SHP77 treated with DMSO at 0.1 percent for 48 hours (cell line): ENCODE results near the gene CLASP1.
"Not testable (repeated sequence)": the region's sequence is repeated elsewhere in the genome, so short reads cannot be mapped to it uniquely, and the experiment has no call there.

Experiments used
- DNase-seq: peaks from one replicate; lab custom pipeline; 2025; lab: John Stamatoyannopoulos, UW

The CLASP1 gene

GRCh38 chr2:121649149-121649595 lies at the start of gene CLASP1:
Gene CLASP1, minus strand, starts transcription at chr2:121649462. Its CDS starts 43,567 bp downstream, at chr2:121605895.
- no peak for DNase-seq

GRCh38 chr2:121698318-121698930 lies 49.2 kb upstream of the CLASP1 start:
- DNase-seq, result no peak

GRCh38 chr2:121697108-121697631 lies 47.9 kb upstream of the CLASP1 start:
- DNase-seq, result no peak

GRCh38 chr2:121696410-121696930 lies 47.2 kb upstream of the CLASP1 start:
- DNase-seq, result no peak

DNA sequence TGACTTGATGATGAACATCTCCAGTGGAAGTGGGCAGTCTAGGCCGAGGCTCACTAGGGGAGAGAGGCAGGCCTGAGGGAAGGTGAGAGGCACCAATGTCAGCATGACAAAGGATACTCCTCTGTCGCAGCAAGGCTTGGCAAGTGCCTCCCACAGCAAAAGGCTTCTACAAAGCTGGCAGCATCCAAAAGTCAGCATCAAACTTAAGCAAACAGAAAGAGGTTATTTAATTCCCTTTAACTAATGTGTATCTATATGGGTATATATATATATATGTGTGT lies 45.8 kb upstream of the CLASP1 start:
- DNase-seq, result no peak

GRCh38 chr2:121694398-121695170 lies 45.3 kb upstream of the CLASP1 start:
- no peak for DNase-seq

- not testable (repeated sequence) for DNase-seq
Observed at GRCh38 chr2:121690572-121690971, 41.3 kb upstream of the CLASP1 start.

GRCh38 chr2:121690095-121690494 lies 40.8 kb upstream of the CLASP1 start:
- no peak for DNase-seq

GRCh38 chr2:121689356-121689755 lies 40.1 kb upstream of the CLASP1 start:
- peak; percentile 6 for DNase-seq

DNA sequence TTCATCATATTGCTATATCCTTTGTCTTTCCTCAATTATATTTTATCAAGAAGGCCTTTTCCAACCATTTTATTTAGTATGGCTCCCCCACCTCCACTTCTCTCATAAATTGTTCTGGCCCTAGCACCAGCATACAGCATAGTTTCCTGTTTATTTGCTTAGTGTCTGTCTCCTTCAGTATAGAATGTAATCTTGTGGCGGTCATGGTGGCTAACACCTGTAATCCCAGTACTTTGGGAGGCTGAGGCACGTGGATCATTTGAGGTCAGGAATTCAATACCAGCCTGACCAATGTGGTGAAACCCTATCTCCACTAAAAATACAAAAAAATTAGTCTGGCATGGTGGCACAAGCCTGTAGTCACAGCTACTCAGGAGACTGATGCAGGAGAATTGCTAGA lies 39.6 kb upstream of the CLASP1 start:
- no peak for DNase-seq

DNA sequence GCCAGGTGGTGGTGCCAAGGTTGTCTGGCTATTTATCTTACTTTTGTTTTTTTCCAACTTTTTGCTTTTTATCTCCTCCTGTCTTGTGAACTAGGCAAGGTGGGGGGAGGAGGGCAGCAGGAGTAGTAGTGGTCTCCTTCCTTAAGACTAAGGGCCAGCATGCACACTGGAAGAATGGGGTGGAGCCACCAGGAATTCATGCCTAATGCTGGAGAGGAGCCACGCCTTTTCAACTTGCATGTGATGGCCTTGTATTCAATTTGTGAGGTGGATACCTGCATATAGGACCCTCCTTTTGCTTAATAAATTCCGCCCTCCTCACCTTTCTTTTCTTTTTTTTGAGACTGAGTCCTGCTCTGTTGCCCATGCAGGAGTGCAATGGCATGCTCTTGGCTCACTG lies 37.6 kb upstream of the CLASP1 start:
- DNase-seq, result no peak

DNA sequence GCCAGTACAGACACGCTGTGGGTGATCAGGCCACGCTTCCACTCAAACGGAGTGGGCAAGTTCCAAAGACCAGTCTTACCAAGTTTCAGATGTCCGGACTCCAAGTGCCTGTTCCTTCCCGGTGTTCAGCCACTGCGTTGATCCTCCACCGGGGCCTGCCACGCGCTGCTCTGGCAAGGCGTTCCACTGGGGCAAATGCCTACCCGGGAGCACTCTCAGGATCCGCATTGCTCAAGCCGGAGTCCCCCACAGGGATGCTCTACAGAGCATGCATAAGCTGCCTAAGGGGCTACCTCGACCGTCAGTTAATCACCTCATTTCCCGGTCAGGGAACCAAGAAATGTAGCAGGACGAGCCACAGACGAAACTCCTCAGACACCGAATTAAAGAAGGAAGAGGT lies 37.0 kb upstream of the CLASP1 start:
- DNase-seq, result no peak

- no peak for DNase-seq
Observed at GRCh38 chr2:121682396-121683298, 33.4 kb upstream of the CLASP1 start.

GRCh38 chr2:121677855-121678254 lies 28.6 kb upstream of the CLASP1 start:
- DNase-seq, result no peak

DNA sequence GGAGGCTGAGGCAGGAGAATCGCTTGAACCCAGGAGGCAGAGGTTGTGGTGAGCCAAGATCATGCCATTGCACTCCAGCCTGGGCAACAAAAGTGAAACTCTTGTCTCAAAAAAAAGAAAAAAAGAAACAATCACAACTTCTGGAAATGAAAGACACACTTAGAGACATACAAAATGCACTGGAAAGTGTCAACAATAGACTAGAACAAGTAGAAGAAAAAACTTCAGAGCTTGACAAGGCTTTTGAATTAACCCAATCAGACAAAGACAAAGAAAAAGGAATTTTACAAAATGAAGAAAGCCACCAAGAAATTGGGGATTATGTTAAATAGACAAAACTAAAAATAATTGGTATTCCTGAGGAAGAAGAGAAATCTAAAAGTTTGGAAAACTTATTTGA lies 22.4 kb upstream of the CLASP1 start:
- DNase-seq, result not testable (repeated sequence)

DNA sequence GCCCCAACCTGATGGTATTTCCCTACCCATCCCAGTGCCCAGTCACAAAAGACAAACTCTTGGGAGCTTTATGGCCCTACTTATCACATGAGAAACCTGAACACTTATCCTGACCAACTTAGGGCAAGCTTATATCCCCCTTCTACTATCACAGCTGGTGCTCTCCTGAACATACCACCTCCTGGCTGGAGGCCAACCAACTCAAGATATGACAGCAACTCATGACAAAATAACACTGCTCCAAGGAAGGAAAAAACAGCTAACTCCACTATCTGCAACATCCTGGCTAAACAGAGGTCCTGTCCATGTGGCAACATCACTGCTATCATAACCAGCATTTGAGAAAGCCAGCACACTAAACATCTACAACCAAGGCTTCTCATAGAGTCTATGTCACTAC lies 20.9 kb upstream of the CLASP1 start:
- no peak for DNase-seq

GRCh38 chr2:121667618-121668017 lies 18.4 kb upstream of the CLASP1 start:
- DNase-seq, result no peak

DNA sequence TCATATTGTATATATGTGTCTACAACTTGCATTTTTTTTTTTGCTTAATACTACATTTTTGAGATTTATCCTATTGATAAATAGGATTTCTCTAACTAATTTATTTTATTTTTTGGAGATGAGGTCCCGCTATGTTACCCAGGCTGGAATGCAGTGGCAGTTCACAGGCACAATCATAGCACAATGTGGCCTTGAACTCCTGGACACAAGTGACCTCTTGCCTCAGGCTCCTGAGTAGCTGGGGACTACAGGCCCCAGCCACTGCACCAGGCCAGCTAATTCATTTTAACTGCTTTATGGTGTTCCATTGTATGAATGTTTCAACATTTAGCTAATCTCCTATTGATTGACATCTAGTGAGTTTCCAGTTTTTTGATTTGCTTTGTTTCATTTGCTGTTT lies 16.8 kb upstream of the CLASP1 start:
- no peak for DNase-seq

DNA sequence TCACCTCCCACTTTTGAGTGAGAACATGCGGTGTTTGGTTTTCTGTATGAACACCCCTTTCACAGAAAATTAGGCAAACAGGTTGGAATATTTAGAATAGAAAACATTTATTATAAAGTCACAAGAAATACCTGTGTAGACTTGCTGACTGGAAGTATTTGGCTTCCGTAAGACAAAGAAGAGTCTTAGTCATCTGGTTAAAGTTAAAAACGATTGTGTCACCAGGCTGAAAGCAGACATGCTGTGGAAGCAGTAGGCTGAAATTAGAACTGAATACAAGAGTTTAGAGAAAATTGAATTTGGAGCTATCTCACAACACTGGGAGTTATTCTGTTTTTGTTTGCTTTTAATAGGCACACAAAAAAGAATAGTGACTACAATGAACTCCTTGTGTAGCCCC lies 16.2 kb upstream of the CLASP1 start:
- no peak for DNase-seq

- no peak for DNase-seq
Observed at GRCh38 chr2:121664713-121665112, 15.5 kb upstream of the CLASP1 start.

DNA sequence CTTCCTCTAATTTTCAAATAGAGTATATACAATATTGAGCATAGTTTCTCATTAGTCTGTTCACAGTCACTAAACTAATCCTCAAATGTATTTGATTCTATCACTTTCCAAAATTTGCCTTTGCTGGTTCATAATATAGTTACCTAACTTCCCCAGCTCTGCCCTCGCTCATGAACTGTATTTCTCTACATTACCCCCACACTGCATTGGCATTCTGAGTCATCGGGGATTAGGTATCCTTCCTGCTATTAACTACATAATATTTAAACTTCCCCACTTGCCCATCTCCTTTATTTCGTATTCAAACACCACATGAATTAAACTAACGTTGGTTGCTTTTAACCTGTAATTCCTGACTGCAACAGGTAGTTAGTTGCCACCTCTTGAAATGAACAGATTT lies 14.8 kb upstream of the CLASP1 start:
- DNase-seq, result no peak

- no peak for DNase-seq
Observed at GRCh38 chr2:121663434-121663833, 14.2 kb upstream of the CLASP1 start.
